Glomerular endothelial cell (primary cell): ENCODE data around the gene JPH3. TPM values are rescaled to one million over a fixed set of nuclear protein-coding genes. Genes with fewer than 3 reads are reported as not detected.
A peak's percentile ranks its signal among the peaks of the same experiment; 100 is the strongest.

Experiments used
- DNase-seq: peaks from one replicate; pipeline ENCODE4 v3.0.0-alpha.2; 2011; ENCODE audit warnings: low read depth, low spot score; ENCODE audit errors: extremely low read depth
- total RNA-seq: library from RNA; depleted of rRNA; stranded (reverse); fragments of >200 nt; gene quantifications from 2 replicates; pipeline ENCODE4 v1.2.3, GENCODE V29; 2015

JPH3 gene
- total RNA-seq, 1 donor from 2014 or later, result 0.23 TPM

DNA sequence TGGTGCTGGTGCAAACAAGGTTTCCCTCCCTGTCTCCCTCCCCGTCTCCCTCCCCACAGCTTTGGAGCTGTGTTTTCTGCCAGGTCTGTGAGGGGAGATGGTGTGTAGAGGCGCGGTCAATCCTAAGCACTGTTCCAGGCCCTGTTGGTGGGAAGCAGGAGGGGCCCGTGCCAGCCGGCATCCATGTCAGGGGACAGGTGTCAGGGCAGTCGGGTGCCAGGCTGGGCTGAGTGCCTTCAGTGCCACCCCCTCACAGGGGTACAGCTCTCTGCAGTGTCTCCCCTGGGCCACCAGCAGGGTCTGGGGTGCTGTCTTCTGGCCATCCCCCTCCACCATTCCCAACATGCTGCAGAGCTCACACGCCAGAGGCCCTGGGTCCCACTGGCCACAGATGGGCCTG, 89.9 kb downstream of the JPH3 start:
- no peak for DNase-seq

DNA sequence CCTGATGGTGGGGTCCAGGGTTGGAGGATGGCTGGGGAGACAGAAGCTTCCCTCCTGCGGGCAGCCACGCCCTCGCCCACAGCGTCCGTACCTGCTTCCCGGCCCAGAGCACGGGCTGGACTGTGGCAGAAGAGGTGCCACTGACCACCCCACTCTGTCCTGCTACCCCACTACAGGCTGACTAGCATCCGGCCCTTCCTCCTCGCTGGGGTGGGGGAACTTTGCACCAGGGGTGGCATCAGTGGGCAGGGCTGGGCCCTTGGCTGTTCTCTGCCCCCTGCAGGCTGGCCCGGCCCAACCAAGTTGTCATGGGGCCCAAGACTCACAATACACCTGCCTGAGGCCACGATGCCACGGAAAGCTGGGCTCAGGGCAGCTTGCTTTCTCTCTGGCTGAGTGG, 90.4 kb downstream of the JPH3 start:
- no peak for DNase-seq

DNA sequence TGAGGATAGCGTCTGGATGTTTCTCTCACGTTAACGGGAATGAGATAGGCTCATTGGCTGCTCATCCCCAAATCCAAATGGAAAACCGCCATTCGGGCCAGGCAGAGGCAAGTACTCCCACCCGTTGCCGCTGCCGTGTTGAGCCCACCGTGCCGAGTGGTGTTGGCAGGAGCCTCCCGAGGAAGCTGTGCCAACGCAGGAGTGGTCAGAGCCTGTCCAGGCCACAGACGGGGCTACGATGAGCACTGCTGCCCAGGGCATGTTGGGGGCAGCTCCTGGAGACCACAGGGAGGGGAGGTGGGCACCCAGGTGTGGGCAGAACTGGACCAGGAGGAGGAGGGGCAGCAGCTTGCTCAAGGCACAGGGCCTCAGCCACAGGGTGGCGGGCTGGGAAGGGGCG, 91.5 kb downstream of the JPH3 start:
- DNase-seq, result no peak

DNA sequence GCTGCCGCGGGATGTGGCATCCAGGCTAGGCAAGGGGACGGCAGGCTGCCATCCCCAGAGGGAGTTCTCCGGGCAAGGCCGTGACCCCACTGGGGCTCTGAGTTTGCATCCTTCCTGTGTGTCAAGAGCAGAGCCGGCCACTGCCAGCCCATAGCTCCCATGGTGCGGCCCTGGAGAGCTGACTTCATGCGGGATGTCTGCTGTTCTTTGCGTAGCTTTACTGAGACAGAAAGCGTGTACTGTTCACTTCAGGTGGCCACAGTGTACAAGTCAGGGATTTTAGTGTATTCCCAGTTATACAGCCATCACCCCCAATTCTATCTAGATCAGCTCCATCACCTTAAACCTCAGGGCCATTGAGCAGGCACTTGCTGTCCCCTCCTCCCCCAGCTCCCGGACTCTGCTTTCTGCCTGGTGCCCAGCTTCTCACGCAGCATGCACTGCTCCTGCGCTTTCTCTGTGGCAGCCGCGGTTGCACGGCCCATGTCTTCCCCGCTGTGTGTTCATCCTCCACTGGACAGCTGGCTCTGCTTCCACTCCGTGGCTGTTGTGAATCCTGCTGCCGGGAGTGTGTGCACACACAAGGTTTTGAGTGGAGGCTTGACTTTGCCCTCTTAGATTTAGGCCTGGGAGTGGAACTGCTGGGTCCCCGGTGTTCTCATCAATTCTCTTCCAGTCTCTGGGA, 92.3 kb downstream of the JPH3 start:
- no peak for DNase-seq

GRCh38 chr16:87695534-87695933, 93.2 kb downstream of the JPH3 start:
- no peak for DNase-seq

DNA sequence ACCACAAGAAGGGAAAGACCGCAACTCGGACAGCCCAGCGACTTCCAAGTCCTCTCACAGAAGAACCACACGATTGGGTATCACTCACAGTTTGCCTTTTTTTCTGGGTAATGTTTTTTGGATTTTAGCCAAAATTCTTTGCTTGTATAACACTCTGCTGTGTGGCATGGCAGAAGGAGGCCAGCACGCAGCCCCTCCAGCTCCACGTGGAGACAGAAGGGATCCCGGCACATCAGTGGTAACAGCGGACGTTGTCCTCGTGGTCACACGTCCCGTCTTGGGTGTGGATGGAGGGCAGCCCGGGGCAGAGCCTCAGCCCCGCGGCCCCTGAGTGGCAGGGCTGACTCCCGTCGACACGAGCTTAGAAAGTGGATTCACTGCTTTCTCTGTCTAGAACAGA, 94.4 kb downstream of the JPH3 start:
- DNase-seq, result no peak

GRCh38 chr16:87697256-87697655, 94.9 kb downstream of the JPH3 start:
- no peak for DNase-seq

DNA sequence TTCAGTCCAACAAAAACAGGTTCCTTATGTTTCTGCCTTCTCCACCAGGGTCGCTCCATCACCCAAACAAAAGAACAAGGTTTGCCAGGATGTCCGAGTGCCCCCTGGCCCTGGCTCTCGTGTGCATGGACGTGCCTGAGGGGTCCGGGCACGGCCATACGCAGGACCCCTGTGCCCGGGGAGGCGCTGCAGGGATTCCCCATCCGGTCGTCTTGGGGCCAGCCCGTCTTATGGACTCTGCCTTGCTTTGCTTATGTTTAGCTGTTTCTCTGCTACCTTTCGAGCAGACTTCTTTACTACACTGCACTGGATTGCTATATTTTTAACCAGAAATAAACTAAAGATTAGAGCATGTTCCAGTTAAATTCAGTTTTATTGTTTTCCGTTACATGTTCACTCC, 95.5 kb downstream of the JPH3 start:
- DNase-seq, result no peak

- DNase-seq, result no peak
Observed at GRCh38 chr16:87698241-87698640, 95.9 kb downstream of the JPH3 start.

- no peak for DNase-seq
Observed at GRCh38 chr16:87698676-87699199, 96.4 kb downstream of the JPH3 start.

DNA sequence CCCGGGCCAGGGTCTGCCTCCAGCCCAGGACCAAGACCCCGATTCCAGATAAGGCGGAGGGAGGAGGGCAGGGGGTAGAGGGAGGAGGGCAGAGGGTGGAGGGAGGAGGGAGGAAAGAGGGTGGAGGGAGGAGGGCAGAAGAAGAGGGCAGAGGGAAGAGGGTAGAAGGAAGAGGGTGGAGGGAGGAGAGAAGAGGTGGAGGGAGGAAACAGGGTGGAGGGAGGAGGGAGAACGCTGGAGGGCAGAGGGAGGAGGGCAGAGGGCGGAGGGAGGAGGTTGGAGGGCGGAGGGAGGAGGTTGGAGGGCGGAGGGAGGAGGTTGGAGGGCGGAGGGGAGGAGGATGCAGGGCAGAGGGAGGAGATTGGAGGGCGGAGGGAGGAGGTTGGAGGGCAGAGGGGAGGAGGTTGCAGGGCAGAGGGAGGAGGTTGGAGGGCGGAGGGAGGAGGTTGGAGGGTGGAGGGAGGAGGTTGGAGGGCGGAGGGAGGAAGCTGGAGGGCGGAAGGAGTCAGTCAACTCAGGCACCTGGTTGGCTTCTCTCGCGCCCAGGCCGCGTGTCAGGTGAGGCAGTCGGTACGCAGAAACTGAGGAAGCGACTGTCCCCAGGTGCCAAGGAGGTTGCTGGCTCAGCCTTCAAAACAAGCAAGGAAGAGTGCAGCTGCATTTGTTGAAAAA, 98.2 kb downstream of the JPH3 start:
- DNase-seq, result no peak

DNA sequence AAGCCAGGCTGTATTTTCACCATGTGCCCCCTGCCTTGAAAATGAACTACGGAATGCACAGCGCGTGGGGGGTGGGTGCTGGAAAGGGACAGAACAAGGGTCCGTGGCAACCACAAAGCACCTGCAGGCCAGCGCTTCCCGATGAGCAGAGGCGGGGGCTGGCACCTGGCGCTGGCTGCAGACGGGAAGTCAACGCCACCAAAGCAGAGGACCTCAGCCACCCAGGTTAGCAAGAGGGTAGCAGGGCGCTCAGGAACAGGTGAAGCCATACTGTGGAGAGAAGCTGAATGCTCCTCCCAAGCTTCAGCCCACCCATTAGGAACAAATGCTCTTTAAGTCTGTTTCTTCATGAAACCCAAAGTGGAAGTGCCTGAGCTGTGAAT, 98.8 kb downstream of the JPH3 start:
- no peak for DNase-seq

- DNase-seq, result no peak
Observed at GRCh38 chr16:87701505-87701921, 99.2 kb downstream of the JPH3 start.

- peak; percentile 47 for DNase-seq
Observed at GRCh38 chr16:87702325-87702811, 100.1 kb downstream of the JPH3 start.

DNA sequence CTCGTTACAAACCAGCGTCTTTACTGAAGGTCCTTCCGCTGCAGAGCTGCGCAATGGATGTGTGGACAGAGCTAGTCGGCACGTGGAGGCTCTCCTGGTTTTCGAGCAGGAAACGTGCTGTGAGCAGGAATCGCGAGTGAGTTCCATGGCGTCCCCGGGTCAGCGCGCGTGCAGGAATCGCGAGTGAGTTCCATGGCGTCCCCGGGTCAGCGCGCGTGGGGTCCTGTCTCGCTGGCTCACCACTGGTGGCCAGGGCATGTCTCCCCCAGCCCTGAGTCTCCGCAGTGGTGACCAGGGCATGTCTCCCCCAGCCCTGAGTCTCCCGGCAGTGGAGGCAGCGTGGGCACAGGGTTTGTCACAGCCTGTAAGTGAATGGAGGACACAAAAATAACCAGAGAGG, 100.8 kb downstream of the JPH3 start:
- DNase-seq, result no peak

GRCh38 chr16:87703835-87704375, 101.6 kb downstream of the JPH3 start:
- DNase-seq, result no peak

DNA sequence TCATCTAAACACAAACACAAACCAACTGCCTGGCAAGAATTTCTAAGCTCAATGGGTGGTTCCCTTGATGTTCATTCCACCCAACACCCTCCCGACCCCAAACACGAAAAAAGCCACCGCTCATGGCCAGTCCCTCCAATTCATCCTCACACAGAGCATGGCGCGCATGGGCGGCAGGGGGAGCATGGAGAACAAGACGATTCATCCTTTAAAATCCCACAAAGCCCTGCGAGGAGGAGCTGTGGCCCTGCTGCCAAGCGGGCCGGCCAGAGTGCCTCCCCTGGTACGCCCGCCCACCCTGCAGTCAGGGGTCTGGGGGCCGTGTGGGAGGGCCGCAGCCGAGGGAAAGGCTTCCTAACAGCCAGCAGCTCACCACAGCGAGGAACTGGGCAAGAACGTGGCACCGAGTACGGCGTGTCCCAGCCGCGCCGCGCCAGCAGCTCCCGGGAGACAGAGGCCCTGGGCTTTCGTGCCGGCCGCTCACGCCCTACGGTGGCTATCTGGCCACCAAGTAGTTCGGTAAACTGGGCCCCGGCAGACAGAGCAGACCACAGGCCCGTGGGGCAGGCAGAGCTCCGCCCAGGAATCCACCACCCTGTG, 102.5 kb downstream of the JPH3 start:
- no peak for DNase-seq

DNA sequence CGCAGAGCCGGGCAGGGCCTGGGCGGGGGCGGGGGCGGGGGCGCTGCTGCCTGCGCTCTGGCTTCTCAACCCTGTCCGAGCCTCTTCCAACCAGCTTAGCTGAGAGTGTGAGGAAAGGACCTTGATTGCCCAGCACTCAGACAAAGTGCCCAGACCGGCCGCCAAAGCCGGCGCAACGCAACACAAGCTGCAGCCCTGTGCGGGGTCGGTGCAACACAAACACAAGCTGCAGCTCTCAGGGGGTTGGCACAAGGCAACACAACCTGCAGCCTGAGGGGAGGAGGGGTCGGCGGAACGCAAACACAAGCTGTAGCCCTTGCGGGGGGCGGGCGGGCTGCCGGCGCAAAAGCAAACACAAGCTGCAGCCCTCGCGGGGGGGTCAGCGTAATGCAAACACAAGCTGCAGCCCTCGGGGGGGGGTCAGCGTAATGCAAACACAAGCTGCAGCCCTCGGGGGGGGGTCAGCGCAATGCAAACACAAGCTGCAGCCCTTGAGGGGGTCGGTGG, 103.5 kb downstream of the JPH3 start:
- DNase-seq, result no peak

GRCh38 chr16:87706278-87707000, 104.1 kb downstream of the JPH3 start:
- no peak for DNase-seq

- DNase-seq, result no peak
Observed at GRCh38 chr16:87707097-87707496, 104.8 kb downstream of the JPH3 start.
